Smooth muscle cell of bladder (primary cell): ENCODE data around the gene GOLPH3L. TPM values are rescaled to one million over a fixed set of nuclear protein-coding genes. Genes with fewer than 3 reads are reported as not detected.

ENCODE experiments used
- total RNA-seq: library from RNA; depleted of rRNA; stranded (reverse); fragments of >200 nt; gene quantifications from 2 replicates; pipeline ENCODE4 v1.2.3, GENCODE V29; 2014

GOLPH3L gene
- total RNA-seq = 7.7 and 7.8 TPM in 2 replicates

DNA sequence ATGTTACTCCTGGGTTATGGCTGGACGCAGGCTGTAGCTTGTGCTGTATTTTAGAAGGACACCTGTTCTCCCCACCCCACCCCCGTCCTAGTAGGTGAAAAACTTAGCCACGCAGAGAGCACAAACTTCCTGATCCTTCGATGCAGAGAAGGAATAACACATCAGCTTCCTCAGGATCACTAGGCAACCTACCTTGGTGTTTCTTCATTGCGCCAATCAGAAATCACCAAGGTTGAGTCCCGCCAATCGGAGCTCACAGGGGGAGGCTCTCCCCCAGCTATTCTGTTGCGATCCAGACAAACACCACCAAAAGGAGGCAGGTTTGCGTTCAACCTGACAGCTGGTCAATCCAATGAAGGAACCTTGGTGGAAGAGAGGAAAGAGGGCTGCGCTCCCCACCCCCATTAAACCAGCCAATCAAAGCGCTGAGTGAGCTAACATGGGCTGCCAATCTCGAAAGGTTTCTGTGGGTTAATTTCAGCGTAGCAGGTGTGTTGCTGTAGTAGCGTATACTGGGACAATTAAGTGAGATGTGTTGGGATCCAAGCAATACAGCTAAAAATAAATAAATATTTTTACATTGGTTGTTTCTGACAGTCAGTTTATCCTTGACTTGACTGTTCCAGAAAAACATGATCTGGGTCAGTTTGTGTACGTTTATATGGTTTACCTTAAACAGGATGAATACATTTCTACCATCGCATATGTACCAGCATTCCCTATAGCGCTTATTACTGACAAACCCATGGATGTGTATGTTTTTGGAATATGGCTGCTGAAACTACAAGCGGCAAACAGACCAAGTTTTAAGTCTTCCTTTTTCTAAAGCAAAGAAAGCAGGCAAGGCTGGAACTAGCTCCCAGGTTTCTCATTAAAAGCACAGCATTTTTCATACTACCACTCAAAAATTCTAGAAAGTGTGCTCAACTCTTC is at the start of gene GOLPH3L:
TSS of gene GOLPH3L (minus strand) at position 160 of the 933 bp plus-strand sequence. CDS start 2,316 bp downstream, outside the sequence.

DNA sequence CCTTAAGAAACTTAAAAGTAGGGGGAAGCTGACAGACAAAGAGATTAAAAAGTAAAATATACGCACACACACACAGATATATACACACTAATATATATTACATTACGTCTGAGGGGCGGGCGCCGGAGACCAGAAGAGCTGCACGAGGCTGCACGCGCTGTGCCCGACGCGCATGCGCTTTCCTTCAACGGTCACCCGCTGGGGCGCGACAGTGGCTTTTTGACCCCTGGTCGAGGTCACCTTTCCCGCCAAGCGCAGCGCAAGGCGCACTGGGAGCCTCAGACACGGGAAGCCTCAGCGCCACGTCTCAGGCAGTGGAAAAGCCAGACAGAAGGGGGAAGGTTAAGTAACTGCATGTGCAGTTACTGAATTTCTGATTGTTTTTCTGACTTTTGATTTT is 23.7 kb upstream of the GOLPH3L start, which contains the start of gene HORMAD1:
TSS of gene HORMAD1 (minus strand) at position 193 of the 400 bp plus-strand sequence. CDS start 1,390 bp downstream, outside the sequence.

DNA sequence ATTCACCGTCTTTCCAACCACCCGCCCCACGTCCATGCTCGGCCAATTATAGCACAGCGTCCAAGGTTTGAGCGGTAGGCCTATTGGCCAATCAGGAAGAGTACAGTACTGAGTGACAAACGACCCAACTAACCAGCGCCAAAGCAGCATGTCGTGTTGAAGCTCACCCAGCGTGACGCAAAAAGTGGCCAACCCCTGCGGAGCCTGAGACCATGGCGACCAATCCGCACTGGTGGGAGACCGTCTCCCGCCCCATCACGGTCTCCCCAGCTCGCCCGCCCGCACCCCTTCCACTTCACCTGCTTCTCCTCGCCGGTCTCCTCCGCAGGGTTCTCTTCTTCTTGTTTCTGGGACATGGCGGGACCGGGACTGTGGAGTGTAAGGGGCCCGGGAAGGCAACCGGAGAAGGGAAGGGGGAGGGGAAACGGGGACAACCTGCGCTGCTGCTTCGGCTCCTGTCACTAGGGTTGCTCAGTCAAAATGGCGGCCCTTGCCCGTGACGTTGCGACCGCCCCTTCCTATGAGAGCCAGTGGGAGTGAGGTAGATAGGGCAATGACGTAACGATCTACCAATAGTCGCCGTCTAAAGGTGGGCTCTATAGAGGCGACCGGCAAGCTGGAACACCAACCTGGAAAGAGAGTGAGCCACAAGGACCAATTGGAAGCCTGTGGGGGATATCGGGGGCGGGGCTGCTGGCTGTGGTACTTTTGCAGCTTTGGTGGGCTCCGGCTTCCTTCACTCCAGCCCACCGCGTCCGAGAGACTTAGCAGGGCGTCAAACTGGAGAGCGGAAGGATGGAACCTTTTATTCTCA is 67.6 kb downstream of the GOLPH3L start, which contains the start of gene ENSA:
TSS of gene ENSA (minus strand) at position 498 of the 814 bp plus-strand sequence. CDS start at position 356, 142 bp downstream.

Other genes starting within 250 kb of the GOLPH3L start
- 10.8 and 13.5 TPM in 2 replicates for gene TARS2, start 209.7 kb downstream of the GOLPH3L start, total RNA-seq
- 6.3 and 7.8 TPM in 2 replicates for gene ECM1, start 189.0 kb downstream of the GOLPH3L start, total RNA-seq
- gene FALEC, start 181.4 kb downstream of the GOLPH3L start, total RNA-seq = 0.18 and 0.57 TPM in 2 replicates
- 3.6 and 4.8 TPM in 2 replicates for gene ADAMTSL4, start 147.7 kb downstream of the GOLPH3L start, total RNA-seq
- 127 and 177 TPM in 2 replicates for gene MCL1, start 117.5 kb downstream of the GOLPH3L start, total RNA-seq
- 55.3 and 64.6 TPM in 2 replicates for gene ENSA, start 67.5 kb downstream of the GOLPH3L start, total RNA-seq
- not detected in 2 replicates for gene HORMAD1, start 23.7 kb upstream of the GOLPH3L start, total RNA-seq
- 3.2 and 7.0 TPM in 2 replicates for gene CTSS, start 68.6 kb upstream of the GOLPH3L start, total RNA-seq
- 89.3 and 116 TPM in 2 replicates for gene CTSK, start 111.1 kb upstream of the GOLPH3L start, total RNA-seq
- 30.6 and 39.8 TPM in 2 replicates for gene ARNT, start 179.4 kb upstream of the GOLPH3L start, total RNA-seq
- gene CTXND2, start 190.0 kb upstream of the GOLPH3L start, total RNA-seq = not detected in 2 replicates
- 27.9 and 28.1 TPM in 2 replicates for gene SETDB1, start 229.2 kb upstream of the GOLPH3L start, total RNA-seq